Erythroblast (primary cell): Measurements from ENCODE around the gene SLC49A4.

Experiments
- GATA1 ChIP-seq: IDR thresholded peaks from 2 replicates; pipeline ENCODE4 v1.6.1; 2011; ENCODE audit warnings: low read depth, mild to moderate bottlenecking, control low read depth, low read length, moderate library complexity
- POLR2A ChIP-seq: IDR thresholded peaks from 2 replicates; pipeline ENCODE4 v1.6.1; 2011; ENCODE audit warnings: mild to moderate bottlenecking, low read length

- TF ChIP-seq POLR2A (no peak), GATA1 (no peak)
These were observed 121.2 kb downstream of the SLC49A4 start for GRCh38 chr3:122916084-122916483.
